Measurements from ENCODE around the gene FNBP1. TPM values are rescaled to one million over a fixed set of nuclear protein-coding genes. Genes with fewer than 3 reads are reported as not detected.
"Not testable (repeated sequence)": the region's sequence is repeated elsewhere in the genome, so short reads cannot be mapped to it uniquely, and the experiment has no call there.

FNBP1 gene
- total and polyA plus RNA-seq, 5 donors from 2014 or later = 147 to 253 (median 207) TPM

- H3K27ac ChIP-seq (ENCODE audit: insufficient read depth, low read length, poor library complexity, severe bottlenecking) = peak overlapping the region; percentile 70
- H3K4me3 ChIP-seq (ENCODE audit: low read depth, low read length); ATAC-seq (ENCODE audit: low read depth in 2 of 2); H3K9me3 ChIP-seq (ENCODE audit: control insufficient read depth in 2 of 2, low read length in 2 of 2); H3K27me3 Mint-ChIP-seq; H3K36me3 ChIP-seq (ENCODE audit: control insufficient read depth, insufficient read depth, low read length); H3K9me3 Mint-ChIP-seq; DNase-seq; H3K27me3 ChIP-seq (ENCODE audit: control insufficient read depth, insufficient read depth, low read length): not testable (repeated sequence)
- H3K4me1 ChIP-seq (ENCODE audit: control insufficient read depth, insufficient read depth, low read length, poor library complexity, severe bottlenecking) = peaks cover 86% of the 10 kb centered on the region
- Mint-ChIP-seq H3K36me3 (peaks cover 27% of the 10 kb centered on the region), H3K4me3 (peak overlapping the region in 1 of 4 donors; percentile 88), H3K27ac (peak overlapping the region in 1 of 3 donors; percentile 85), H3K4me1 (peaks cover 36 to 84% (median 66%) of the 10 kb centered on the region in 4 donors)
These were observed 45.3 kb downstream of the FNBP1 start for GRCh38 chr9:129997706-129998105.

- peak overlapping the region; percentile 89 to 100 (median 93) for H3K27ac Mint-ChIP-seq
- DNase-seq = no peak
- ATAC-seq (ENCODE audit: low read depth in 2 of 2) = no peak
- H3K27me3 Mint-ChIP-seq = no peaks in the 10 kb centered on the region
- peak overlapping the region; percentile 80 for H3K4me3 ChIP-seq (ENCODE audit: low read depth, low read length)
- peaks cover 34 to 82% (median 66%) of the 10 kb centered on the region in 4 donors for H3K4me1 Mint-ChIP-seq
- H3K36me3 ChIP-seq (ENCODE audit: control insufficient read depth, insufficient read depth, low read length) = peaks cover 8% of the 10 kb centered on the region
- H3K9me3 Mint-ChIP-seq = no peaks in the 10 kb centered on the region
- H3K9me3 ChIP-seq (ENCODE audit: control insufficient read depth in 2 of 2, low read length in 2 of 2) = no peaks in the 10 kb centered on the region
- H3K27me3 ChIP-seq (ENCODE audit: control insufficient read depth, insufficient read depth, low read length) = no peaks in the 10 kb centered on the region
- H3K4me3 Mint-ChIP-seq = peak overlapping the region; percentile 73 to 92 (median 85)
- H3K27ac ChIP-seq (ENCODE audit: insufficient read depth, low read length, poor library complexity, severe bottlenecking) = peak overlapping the region; percentile 70
- peaks cover 25% of the 10 kb centered on the region for H3K36me3 Mint-ChIP-seq
- peaks cover 93% of the 10 kb centered on the region for H3K4me1 ChIP-seq (ENCODE audit: control insufficient read depth, insufficient read depth, low read length, poor library complexity, severe bottlenecking)
These were observed 46.7 kb downstream of the FNBP1 start for GRCh38 chr9:129996161-129996830.

DNA sequence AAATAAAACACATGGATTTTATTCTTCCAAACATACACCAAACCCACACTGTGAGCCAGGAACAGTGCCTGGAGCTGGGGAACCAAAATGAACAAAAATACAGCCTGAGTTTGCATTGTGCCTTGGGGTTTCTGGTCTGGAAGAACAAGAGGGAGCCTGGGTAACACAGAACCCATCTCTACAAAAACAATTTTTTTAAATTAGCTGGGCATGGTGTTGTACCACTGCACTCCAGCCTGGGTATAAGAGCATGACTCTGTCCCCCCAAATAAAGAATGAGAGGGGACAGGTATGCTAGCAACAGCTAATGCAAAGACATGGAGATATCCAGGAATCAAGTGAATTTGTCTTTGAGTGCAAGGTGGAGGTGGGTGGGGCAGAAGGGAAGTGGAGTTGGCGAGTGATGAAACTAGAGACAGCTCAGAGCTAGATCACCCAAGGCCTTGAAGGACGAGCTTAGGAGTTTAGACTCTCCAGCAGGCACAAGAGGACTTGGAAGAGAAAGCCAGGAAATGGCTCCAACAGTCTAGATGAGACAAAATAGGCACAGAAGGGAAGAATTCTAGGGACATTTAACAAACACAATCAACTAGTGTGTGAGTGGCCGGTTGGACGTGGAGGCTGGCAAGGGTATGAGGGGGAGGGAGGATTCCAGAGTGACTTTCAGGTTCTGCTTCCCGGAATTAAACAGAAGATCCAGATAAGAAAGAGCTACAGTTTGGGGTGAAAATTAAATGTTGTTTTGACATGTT lies 47.4 kb downstream of the FNBP1 start:
- Mint-ChIP-seq H3K27me3 (no peaks in the 10 kb centered on the region), H3K4me3 (peak overlapping the region; percentile 73 to 92 (median 85)), H3K27ac (peak overlapping the region; percentile 89 to 100 (median 93)), H3K36me3 (peaks cover 30% of the 10 kb centered on the region), H3K9me3 (no peaks in the 10 kb centered on the region), H3K4me1 (peaks cover 28 to 82% (median 65%) of the 10 kb centered on the region in 4 donors)
- ATAC-seq (ENCODE audit: low read depth in 2 of 2) = peak; percentile 30 to 36
- Histone ChIP-seq H3K36me3 (ENCODE audit: control insufficient read depth, insufficient read depth, low read length) (peaks cover 12% of the 10 kb centered on the region), H3K27ac (ENCODE audit: insufficient read depth, low read length, poor library complexity, severe bottlenecking) (peak overlapping the region; percentile 70), H3K4me3 (ENCODE audit: low read depth, low read length) (peak overlapping the region; percentile 80), H3K27me3 (ENCODE audit: control insufficient read depth, insufficient read depth, low read length) (no peaks in the 10 kb centered on the region), H3K9me3 (ENCODE audit: control insufficient read depth in 2 of 2, low read length in 2 of 2) (no peaks in the 10 kb centered on the region), H3K4me1 (ENCODE audit: control insufficient read depth, insufficient read depth, low read length, poor library complexity, severe bottlenecking) (peaks cover 93% of the 10 kb centered on the region)
- peak in 1 of 3 donors; percentile 58 for DNase-seq

DNA sequence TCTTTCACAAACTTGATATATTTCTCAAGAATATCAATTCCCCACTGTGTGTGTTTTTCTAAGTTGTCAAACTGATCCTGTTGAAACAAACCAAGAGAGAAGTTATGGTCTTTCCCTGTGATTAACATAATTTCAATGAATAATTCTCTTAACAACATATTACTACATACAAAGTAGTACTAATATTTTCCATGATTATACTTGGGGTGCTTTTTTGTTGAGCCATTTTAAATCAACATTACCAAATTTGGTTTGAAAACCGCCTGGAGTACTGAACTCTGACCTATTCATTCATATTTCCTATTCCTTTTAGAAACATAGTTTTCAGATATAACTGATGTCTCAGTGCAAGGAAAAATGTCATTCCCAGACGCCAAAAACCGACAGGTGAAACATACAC lies 48.1 kb downstream of the FNBP1 start:
- no peak for DNase-seq
- Mint-ChIP-seq H3K27me3 (no peaks in the 10 kb centered on the region), H3K36me3 (peaks cover 30% of the 10 kb centered on the region), H3K27ac (peak overlapping the region; percentile 89 to 100 (median 93)), H3K9me3 (no peaks in the 10 kb centered on the region), H3K4me3 (peak overlapping the region; percentile 73 to 92 (median 85)), H3K4me1 (peaks cover 31 to 81% (median 63%) of the 10 kb centered on the region in 4 donors)
- no peaks in the 10 kb centered on the region for H3K27me3 ChIP-seq (ENCODE audit: control insufficient read depth, insufficient read depth, low read length)
- H3K9me3 ChIP-seq (ENCODE audit: control insufficient read depth in 2 of 2, low read length in 2 of 2) = no peaks in the 10 kb centered on the region
- peaks cover 12% of the 10 kb centered on the region for H3K36me3 ChIP-seq (ENCODE audit: control insufficient read depth, insufficient read depth, low read length)
- peak overlapping the region; percentile 80 for H3K4me3 ChIP-seq (ENCODE audit: low read depth, low read length)
- no peak for ATAC-seq (ENCODE audit: low read depth in 2 of 2)
- peaks cover 93% of the 10 kb centered on the region for H3K4me1 ChIP-seq (ENCODE audit: control insufficient read depth, insufficient read depth, low read length, poor library complexity, severe bottlenecking)
- H3K27ac ChIP-seq (ENCODE audit: insufficient read depth, low read length, poor library complexity, severe bottlenecking) = peak overlapping the region; percentile 70

GRCh38 chr9:129991139-129991538 lies 51.9 kb downstream of the FNBP1 start:
- H3K4me1 ChIP-seq (ENCODE audit: control insufficient read depth, insufficient read depth, low read length, poor library complexity, severe bottlenecking) = peaks cover 88% of the 10 kb centered on the region
- peak overlapping the region; percentile 91 for H3K27ac ChIP-seq (ENCODE audit: insufficient read depth, low read length, poor library complexity, severe bottlenecking)
- H3K27me3 ChIP-seq (ENCODE audit: control insufficient read depth, insufficient read depth, low read length); H3K27me3 Mint-ChIP-seq; H3K9me3 ChIP-seq (ENCODE audit: control insufficient read depth in 2 of 2, low read length in 2 of 2); ATAC-seq (ENCODE audit: low read depth in 2 of 2); DNase-seq; H3K9me3 Mint-ChIP-seq: not testable (repeated sequence)
- Mint-ChIP-seq H3K4me3 (peak overlapping the region in 3 of 4 donors; percentile 77 to 84 (median 84)), H3K36me3 (peaks cover 28% of the 10 kb centered on the region), H3K4me1 (peaks cover 44 to 88% (median 56%) of the 10 kb centered on the region in 4 donors), H3K27ac (peak overlapping the region; percentile 92 to 96 (median 94))
- H3K36me3 ChIP-seq (ENCODE audit: control insufficient read depth, insufficient read depth, low read length) = peaks cover 16% of the 10 kb centered on the region
- H3K4me3 ChIP-seq (ENCODE audit: low read depth, low read length) = peak overlapping the region; percentile 68

GRCh38 chr9:129990269-129991010 lies 52.5 kb downstream of the FNBP1 start:
- H3K4me3 ChIP-seq (ENCODE audit: low read depth, low read length) = peak overlapping the region; percentile 68
- H3K27ac Mint-ChIP-seq = peak overlapping the region; percentile 92 to 96 (median 94)
- peak; percentile 41 to 60 (median 54) for DNase-seq
- H3K27me3 Mint-ChIP-seq = no peaks in the 10 kb centered on the region
- H3K4me3 Mint-ChIP-seq = peak overlapping the region; percentile 22 to 84 (median 80)
- no peaks in the 10 kb centered on the region for H3K27me3 ChIP-seq (ENCODE audit: control insufficient read depth, insufficient read depth, low read length)
- peaks cover 18% of the 10 kb centered on the region for H3K36me3 ChIP-seq (ENCODE audit: control insufficient read depth, insufficient read depth, low read length)
- H3K9me3 Mint-ChIP-seq = no peaks in the 10 kb centered on the region
- ATAC-seq (ENCODE audit: low read depth in 2 of 2) = peak; percentile 65 to 68
- H3K27ac ChIP-seq (ENCODE audit: insufficient read depth, low read length, poor library complexity, severe bottlenecking) = peak overlapping the region; percentile 91
- H3K4me1 Mint-ChIP-seq = peaks cover 39 to 88% (median 52%) of the 10 kb centered on the region in 4 donors
- peaks cover 82% of the 10 kb centered on the region for H3K4me1 ChIP-seq (ENCODE audit: control insufficient read depth, insufficient read depth, low read length, poor library complexity, severe bottlenecking)
- H3K36me3 Mint-ChIP-seq = peaks cover 24% of the 10 kb centered on the region
- no peaks in the 10 kb centered on the region for H3K9me3 ChIP-seq (ENCODE audit: control insufficient read depth in 2 of 2, low read length in 2 of 2)

DNA sequence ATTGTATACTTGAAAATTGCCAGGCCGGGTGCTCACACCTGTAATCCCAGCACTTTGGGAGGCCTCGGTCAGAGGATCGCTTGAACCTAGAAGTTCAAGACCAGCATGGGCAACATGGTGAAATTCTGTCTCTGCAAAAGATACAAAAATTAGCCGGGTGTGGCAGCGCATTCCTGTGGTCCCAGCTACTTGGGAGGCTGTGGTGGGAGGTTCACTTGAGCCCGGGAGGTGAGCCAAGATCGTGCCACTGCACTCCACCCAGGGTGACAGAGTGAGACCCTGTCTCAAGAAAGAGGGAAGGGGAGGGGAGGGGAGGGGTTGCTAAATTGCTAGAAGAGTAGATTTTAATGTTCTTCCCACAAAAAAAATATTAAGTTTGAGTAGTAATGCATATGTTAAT lies 53.2 kb downstream of the FNBP1 start:
- Mint-ChIP-seq H3K9me3 (no peaks in the 10 kb centered on the region), H3K4me3 (peak overlapping the region; percentile 22 to 76 (median 60)), H3K27ac (peak overlapping the region; percentile 70 to 94 (median 93)), H3K36me3 (peaks cover 29% of the 10 kb centered on the region), H3K27me3 (no peaks in the 10 kb centered on the region), H3K4me1 (peaks cover 37 to 88% (median 51%) of the 10 kb centered on the region in 4 donors)
- no peak for ATAC-seq (ENCODE audit: low read depth in 2 of 2)
- H3K27me3 ChIP-seq (ENCODE audit: control insufficient read depth, insufficient read depth, low read length) = no peaks in the 10 kb centered on the region
- peak overlapping the region; percentile 49 for H3K4me3 ChIP-seq (ENCODE audit: low read depth, low read length)
- H3K27ac ChIP-seq (ENCODE audit: insufficient read depth, low read length, poor library complexity, severe bottlenecking) = peak overlapping the region; percentile 91
- no peak for DNase-seq
- no peaks in the 10 kb centered on the region for H3K9me3 ChIP-seq (ENCODE audit: control insufficient read depth in 2 of 2, low read length in 2 of 2)
- H3K36me3 ChIP-seq (ENCODE audit: control insufficient read depth, insufficient read depth, low read length) = peaks cover 20% of the 10 kb centered on the region
- H3K4me1 ChIP-seq (ENCODE audit: control insufficient read depth, insufficient read depth, low read length, poor library complexity, severe bottlenecking) = peaks cover 82% of the 10 kb centered on the region

Measured in CD4-positive, CD25-positive, alpha-beta regulatory T cell (primary cell).